Esophagus muscularis mucosa (tissue), 4 donors: Measurements from ENCODE around the gene NAA40. TPM values are rescaled to one million over a fixed set of nuclear protein-coding genes. Genes with fewer than 3 reads are reported as not detected.
"Not testable (repeated sequence)": the region's sequence is repeated elsewhere in the genome, so short reads cannot be mapped to it uniquely, and the experiment has no call there.

ENCODE experiments used
- DNase-seq: peaks from one replicate; pipeline ENCODE4 v3.0.0-alpha.2; 2017; ENCODE audit errors: extremely low spot score
- H3K27ac ChIP-seq, 4 donors: fragments of 200-600 bp; sonication (generic); replicated peaks in 1 of 4; 1 replicate in 3 of 4; 2 replicates in 1 of 4; pipeline ENCODE4 v1.5.1; 2016 to 2019; ENCODE audit warnings: mild to moderate bottlenecking in 1 of 4
- H3K27me3 ChIP-seq, 4 donors: fragments of 200-600 bp; sonication (generic); one replicate each; pipeline versions ENCODE4 v1.5.1 to v1.6.0; 2016 to 2019
- H3K36me3 ChIP-seq, 4 donors: fragments of 200-600 bp; sonication (generic); one replicate each; pipeline ENCODE4 v1.5.1; 2016 to 2019
- H3K4me1 ChIP-seq, 4 donors: fragments of 200-600 bp; sonication (generic); one replicate each; pipeline ENCODE4 v1.5.1; 2016 to 2019
- H3K4me3 ChIP-seq, 4 donors: fragments of 200-600 bp; sonication (generic); 1 replicate in 2 of 4; 2 replicates in 2 of 4; pipeline ENCODE4 v1.5.1; 2016 to 2019; ENCODE audit warnings: mild to moderate bottlenecking in 4 of 4, moderate library complexity in 1 of 4
- H3K9me3 ChIP-seq, 4 donors: fragments of 200-600 bp; sonication (generic); 1 replicate in 3 of 4; 2 replicates in 1 of 4; pipeline ENCODE4 v1.5.1; 2016 to 2019
- EP300 ChIP-seq: sonication (generic); formaldehyde crosslinking; IDR thresholded peaks from one replicate; pipeline ENCODE4 v1.6.1; 2017; ENCODE audit warnings: antibody characterized with exemption
- POLR2A ChIP-seq: fragments of 450-650 bp; IDR thresholded peaks from one replicate; pipeline ENCODE4 v1.6.1; 2017; ENCODE audit warnings: antibody characterized with exemption, moderate library complexity, mild to moderate bottlenecking, low read depth
- POLR2AphosphoS5 ChIP-seq, 2 donors: sonication (generic); formaldehyde crosslinking; IDR thresholded peaks; one replicate each; pipeline ENCODE4 v1.6.1; 2017; ENCODE audit warnings: antibody characterized with exemption in 2 of 2
- WGBS: methylation state at CpG from one replicate; pipeline ENCODE4 v1.1.5; 2018; 5-methylcytosine and 5-hydroxymethylcytosine counted together
- intact Hi-C: fragments of 100-400 bp; cut with DNase I; formaldehyde crosslinking; loops from one replicate; pipeline ENCODE4 v1.15.1; 2023
- total RNA-seq, 4 donors: library from RNA; depleted of rRNA; stranded (reverse); fragments of >200 nt; gene quantifications; one replicate each; pipeline versions ENCODE4 v1.1.0 to v1.2.1, GENCODE V29; 2016
- TF ChIP-seq, protein P1 (sequence below), 3 experiments: fragments of 200-600 bp in 2 of 3; fragments of 450-650 bp in 1 of 3; sonication (generic) in 2 of 3; IDR thresholded peaks; one replicate each; pipeline ENCODE4 v1.5.1; 2017 to 2019; ENCODE audit warnings: antibody characterized with exemption in 3 of 3, mild to moderate bottlenecking in 2 of 3, moderate library complexity in 1 of 3

Gene NAA40
- total RNA-seq, 4 donors from 2014 or later, result 3.8 to 8.8 (median 8.0) TPM

GRCh38 chr11:63958008-63958407 lies 19.2 kb downstream of the NAA40 start:
- Histone ChIP-seq H3K27me3 (peaks cover 0 to 5% (median 0%) of the 10 kb centered on the region in 4 donors), H3K9me3 (no peaks in the 10 kb centered on the region), H3K27ac (no peak overlapping the region), H3K4me3 (no peak overlapping the region), H3K36me3 (peaks cover 14 to 36% (median 34%) of the 10 kb centered on the region in 4 donors), H3K4me1 (peaks cover 0 to 9% (median 4%) of the 10 kb centered on the region in 4 donors)
- DNase-seq, result no peak
- 94% methylated on average over 2 of the region's 5 CpGs for WGBS
- intact Hi-C loops, result no loop called here
- TF ChIP-seq, protein P1, sequence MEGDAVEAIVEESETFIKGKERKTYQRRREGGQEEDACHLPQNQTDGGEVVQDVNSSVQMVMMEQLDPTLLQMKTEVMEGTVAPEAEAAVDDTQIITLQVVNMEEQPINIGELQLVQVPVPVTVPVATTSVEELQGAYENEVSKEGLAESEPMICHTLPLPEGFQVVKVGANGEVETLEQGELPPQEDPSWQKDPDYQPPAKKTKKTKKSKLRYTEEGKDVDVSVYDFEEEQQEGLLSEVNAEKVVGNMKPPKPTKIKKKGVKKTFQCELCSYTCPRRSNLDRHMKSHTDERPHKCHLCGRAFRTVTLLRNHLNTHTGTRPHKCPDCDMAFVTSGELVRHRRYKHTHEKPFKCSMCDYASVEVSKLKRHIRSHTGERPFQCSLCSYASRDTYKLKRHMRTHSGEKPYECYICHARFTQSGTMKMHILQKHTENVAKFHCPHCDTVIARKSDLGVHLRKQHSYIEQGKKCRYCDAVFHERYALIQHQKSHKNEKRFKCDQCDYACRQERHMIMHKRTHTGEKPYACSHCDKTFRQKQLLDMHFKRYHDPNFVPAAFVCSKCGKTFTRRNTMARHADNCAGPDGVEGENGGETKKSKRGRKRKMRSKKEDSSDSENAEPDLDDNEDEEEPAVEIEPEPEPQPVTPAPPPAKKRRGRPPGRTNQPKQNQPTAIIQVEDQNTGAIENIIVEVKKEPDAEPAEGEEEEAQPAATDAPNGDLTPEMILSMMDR (IDR thresholded peaks at IDR 0.05), result no peak

- no peaks in the 10 kb centered on the region for H3K9me3 ChIP-seq
- 54% methylated on average over 15 of the region's 19 CpGs for WGBS
- no peak overlapping the region for H3K4me3 ChIP-seq
- peaks cover 0 to 5% (median 0%) of the 10 kb centered on the region in 4 donors for H3K27me3 ChIP-seq
- no peak for DNase-seq
- peaks cover 0 to 9% (median 4%) of the 10 kb centered on the region in 4 donors for H3K4me1 ChIP-seq
- no peaks in the 10 kb centered on the region for H3K36me3 ChIP-seq
- H3K27ac ChIP-seq, result no peak overlapping the region
- intact Hi-C loops, result no loop called here
- TF ChIP-seq POLR2AphosphoS5 (IDR thresholded peaks at IDR 0.05) (no peak), POLR2A (no peak), EP300 (no peak)
- TF ChIP-seq, protein P1 (IDR thresholded peaks at IDR 0.05), result no peak
These were observed 23.0 kb downstream of the NAA40 start for GRCh38 chr11:63961608-63962412.

- DNase-seq, H3K9me3 ChIP-seq, H3K4me1 ChIP-seq, H3K4me3 ChIP-seq, intact Hi-C loops, H3K27me3 ChIP-seq, H3K36me3 ChIP-seq, H3K27ac ChIP-seq: not testable (repeated sequence)
- WGBS, result 96% methylated on average over 4 of the region's 4 CpGs
These were observed 25.1 kb downstream of the NAA40 start for GRCh38 chr11:63963895-63964294.

GRCh38 chr11:63966444-63966843 lies 27.6 kb downstream of the NAA40 start:
- no peak for DNase-seq
- Histone ChIP-seq H3K36me3 (no peaks in the 10 kb centered on the region), H3K4me3 (no peak overlapping the region), H3K27ac (no peak overlapping the region), H3K4me1 (peaks cover 0 to 8% (median 4%) of the 10 kb centered on the region in 4 donors), H3K9me3 (no peaks in the 10 kb centered on the region), H3K27me3 (peaks cover 0 to 9% (median 2%) of the 10 kb centered on the region in 4 donors)
- intact Hi-C loops, result no loop called here
- no peak for TF ChIP-seq POLR2AphosphoS5 (IDR thresholded peaks at IDR 0.05)
- TF ChIP-seq POLR2A, result no peak
- TF ChIP-seq, protein P1 (IDR thresholded peaks at IDR 0.05), result no peak
- TF ChIP-seq EP300, result no peak
- 94% methylated on average over 1 of the region's 1 CpG for WGBS

DNA sequence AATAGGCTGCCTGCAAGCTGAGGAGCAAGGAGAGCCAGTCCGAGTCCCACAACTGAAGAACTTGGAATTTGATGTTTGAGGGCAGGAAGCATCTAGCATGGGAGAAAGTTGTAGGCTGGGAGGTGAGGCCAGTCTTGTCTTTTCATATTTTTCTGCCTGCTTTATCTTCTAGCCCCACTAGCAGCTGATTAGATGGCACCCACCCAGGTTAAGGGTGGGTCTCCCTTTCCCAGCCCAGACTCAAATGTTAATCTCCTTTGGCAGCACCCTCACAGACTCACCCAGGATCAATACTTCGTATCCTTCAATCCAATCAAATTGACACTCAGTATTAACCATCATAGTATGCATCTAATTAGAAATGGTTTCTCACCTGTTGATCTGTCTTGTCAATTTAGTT lies 30.7 kb downstream of the NAA40 start:
- Histone ChIP-seq H3K27ac (no peak overlapping the region), H3K4me1 (peaks cover 0 to 4% (median 4%) of the 10 kb centered on the region in 4 donors), H3K9me3 (no peaks in the 10 kb centered on the region), H3K36me3 (no peaks in the 10 kb centered on the region), H3K27me3 (peaks cover 0 to 10% (median 2%) of the 10 kb centered on the region in 4 donors), H3K4me3 (no peak overlapping the region)
- 92% methylated on average over 2 of the region's 2 CpGs for WGBS
- TF ChIP-seq POLR2AphosphoS5 (IDR thresholded peaks at IDR 0.05) (no peak), POLR2A (no peak), EP300 (no peak)
- TF ChIP-seq, protein P1 (IDR thresholded peaks at IDR 0.05), result no peak
- intact Hi-C loops, result no loop called here
- no peak for DNase-seq
